Measurements from ENCODE around the gene SPATS2L. TPM values are rescaled to one million over a fixed set of nuclear protein-coding genes. Genes with fewer than 3 reads are reported as not detected.

Gene SPATS2L
- total RNA-seq, 1 donor = 65.6 TPM

- no peak for TF ChIP-seq CTCF (IDR thresholded peaks at IDR 0.05; ENCODE audit: insufficient read depth, low read depth, low read length)
- H3K4me3 ChIP-seq (ENCODE audit: low read depth, low read length) = no peak overlapping the region
- DNase-seq (ENCODE audit: low read depth) = no peak
Measured at GRCh38 chr2:200470230-200470629, 163.7 kb downstream of the SPATS2L start.

DNA sequence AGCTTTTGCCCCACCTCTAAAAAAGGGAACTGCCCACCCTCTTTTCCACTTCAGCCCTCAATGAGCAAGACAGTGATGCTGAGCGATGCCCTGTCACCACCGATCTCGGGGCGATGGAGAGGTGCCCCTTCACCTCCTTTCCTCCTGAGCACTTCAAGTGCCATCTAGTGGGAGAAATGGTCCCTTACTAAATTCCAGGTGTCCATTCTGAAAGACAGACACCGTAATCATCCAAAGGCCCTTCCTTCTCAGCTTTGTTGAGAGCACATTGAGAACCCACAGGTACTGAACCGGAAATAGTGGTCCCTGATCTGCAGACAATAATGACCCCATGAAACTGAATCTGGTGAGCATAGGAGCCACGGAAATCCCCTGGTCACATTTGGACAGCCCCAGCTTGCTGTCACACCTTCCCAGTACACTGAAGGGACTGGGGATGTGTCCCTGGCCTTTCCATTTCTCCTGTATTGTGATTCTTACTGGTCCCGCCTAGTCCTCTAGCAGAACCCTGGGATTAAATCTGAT, 164.9 kb downstream of the SPATS2L start:
- DNase-seq (ENCODE audit: low read depth) = no peak
- TF ChIP-seq CTCF (IDR thresholded peaks at IDR 0.05; ENCODE audit: insufficient read depth, low read depth, low read length) = peak; percentile 54
- H3K4me3 ChIP-seq (ENCODE audit: low read depth, low read length) = no peak overlapping the region

DNA sequence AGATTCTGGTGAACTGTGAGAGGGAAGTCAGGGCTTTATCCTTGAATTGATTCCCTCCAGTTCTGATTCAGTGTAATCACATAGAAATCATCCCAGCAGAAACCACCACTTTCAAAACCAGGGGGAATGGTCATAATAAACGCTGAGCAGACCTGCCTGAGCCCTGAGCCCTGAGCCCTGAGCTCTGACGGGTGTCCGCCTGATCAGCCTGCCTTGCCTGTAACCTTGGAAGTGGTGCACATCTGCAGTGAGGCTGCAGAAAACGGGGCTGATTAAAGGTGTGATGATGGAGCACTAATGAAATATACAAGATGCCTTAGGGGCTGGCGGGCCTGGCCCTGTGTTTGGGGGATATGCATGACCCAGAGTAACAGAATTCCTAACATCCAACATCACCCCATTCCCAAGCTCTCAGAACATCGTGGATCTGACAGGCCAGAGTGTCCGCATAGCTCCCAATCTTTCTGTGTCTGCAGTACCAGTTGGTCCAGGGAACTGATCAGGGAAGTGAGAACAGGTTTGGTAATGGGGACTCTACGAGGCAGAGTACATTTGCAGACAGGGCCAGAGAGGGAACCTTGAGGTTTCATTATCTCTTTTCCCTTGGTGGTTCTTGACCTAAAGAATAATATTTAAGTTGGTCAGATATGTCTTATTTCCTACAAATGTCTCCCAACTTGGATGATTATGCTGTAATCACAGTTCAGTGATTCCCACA, 165.6 kb downstream of the SPATS2L start:
- H3K4me3 ChIP-seq (ENCODE audit: low read depth, low read length) = no peak overlapping the region
- TF ChIP-seq CTCF (IDR thresholded peaks at IDR 0.05; ENCODE audit: insufficient read depth, low read depth, low read length) = no peak
- DNase-seq (ENCODE audit: low read depth) = no peak

DNA sequence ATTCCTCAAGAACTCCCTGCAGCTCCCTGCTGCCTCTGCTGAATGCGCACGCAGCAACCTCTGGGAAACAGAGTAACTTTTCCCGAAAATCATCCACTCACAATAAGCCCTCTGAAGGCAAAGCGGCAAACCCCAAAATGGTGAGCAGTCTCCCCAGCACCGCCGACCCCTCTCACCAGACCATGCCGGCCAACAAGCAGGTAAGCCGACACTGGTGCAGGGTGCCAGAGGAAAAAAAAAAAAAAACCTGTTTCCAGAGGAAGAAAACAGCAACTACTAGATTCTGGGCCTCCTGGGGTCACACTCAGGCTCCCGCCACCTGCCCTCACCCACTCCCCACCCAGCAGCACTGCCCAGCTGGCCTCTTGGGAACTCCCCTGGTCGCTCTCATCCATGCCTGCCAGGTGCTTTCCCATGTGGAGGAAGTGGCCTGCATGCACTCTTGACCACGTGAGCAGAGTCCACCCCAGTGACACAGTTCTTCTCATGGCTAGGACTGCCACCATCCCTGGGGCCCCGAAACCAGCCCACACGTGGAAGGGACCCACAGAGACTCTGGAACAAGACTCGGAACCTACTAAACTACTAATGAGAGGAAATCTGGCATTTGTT, 166.5 kb downstream of the SPATS2L start:
- no peak for DNase-seq (ENCODE audit: low read depth)
- no peak for TF ChIP-seq CTCF (IDR thresholded peaks at IDR 0.05; ENCODE audit: insufficient read depth, low read depth, low read length)
- H3K4me3 ChIP-seq (ENCODE audit: low read depth, low read length) = no peak overlapping the region

DNA sequence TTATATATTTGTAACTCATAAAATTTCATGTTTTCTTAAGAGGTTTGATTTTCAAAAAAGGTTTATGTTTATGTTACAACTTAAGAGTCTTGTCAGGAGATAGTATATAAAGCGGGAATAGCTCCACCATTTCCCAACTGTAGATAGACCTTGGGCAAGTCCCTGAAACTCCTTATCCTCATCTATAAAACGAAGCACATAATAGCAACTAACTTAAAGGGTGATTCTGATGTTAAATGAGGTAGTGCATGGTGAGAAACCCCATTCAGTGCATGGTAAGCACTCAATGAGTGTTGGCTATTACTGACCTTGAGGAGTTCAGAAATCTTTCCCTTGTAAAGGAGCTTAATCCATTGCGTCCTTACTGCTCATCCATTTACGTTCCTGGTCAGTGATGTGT, 169.3 kb downstream of the SPATS2L start:
- TF ChIP-seq CTCF (IDR thresholded peaks at IDR 0.05; ENCODE audit: insufficient read depth, low read depth, low read length) = no peak
- DNase-seq (ENCODE audit: low read depth) = no peak
- H3K4me3 ChIP-seq (ENCODE audit: low read depth, low read length) = no peak overlapping the region

DNA sequence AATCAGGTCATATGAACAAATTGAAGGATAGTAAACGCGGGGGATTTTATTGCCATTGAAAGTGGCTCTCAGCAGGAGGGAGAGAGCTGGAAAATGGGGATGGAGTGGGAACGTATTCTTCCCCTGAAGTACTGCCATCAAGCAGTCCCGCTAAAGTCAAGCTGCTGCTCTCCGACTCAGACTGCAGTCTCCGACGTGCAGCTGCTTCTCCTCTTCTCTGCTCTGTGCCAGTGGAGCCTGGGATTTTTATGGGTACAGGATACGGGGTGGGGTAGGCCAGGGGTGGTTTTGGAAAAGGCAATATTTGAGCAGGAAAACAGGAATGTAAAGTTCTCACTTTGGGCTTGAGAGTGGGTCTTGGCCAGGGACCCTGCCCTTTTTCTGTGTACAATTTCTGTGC, 170.3 kb downstream of the SPATS2L start:
- H3K4me3 ChIP-seq (ENCODE audit: low read depth, low read length) = no peak overlapping the region
- TF ChIP-seq CTCF (IDR thresholded peaks at IDR 0.05; ENCODE audit: insufficient read depth, low read depth, low read length) = no peak
- DNase-seq (ENCODE audit: low read depth) = no peak

Measured in fibroblast of villous mesenchyme (primary cell).